Activated T-helper 9 cell treated with anti-CD3 and anti-CD28 coated beads, Interleukin-2, amount 50 U/mL, for 16 hours (primary cell): ENCODE measurements around the gene PRRT1B.

Experiments used
- DNase-seq: peaks from one replicate; pipeline ENCODE4 v3.0.0-alpha.2; 2020; ENCODE audit warnings: low read depth

The PRRT1B gene

GRCh38 chr9:131597246-131597645 lies 51.9 kb downstream of the PRRT1B start:
- DNase-seq, result no peak

- DNase-seq, result no peak
These were observed 52.8 kb downstream of the PRRT1B start for GRCh38 chr9:131598121-131598520.

- DNase-seq, result no peak
These were observed 56.4 kb downstream of the PRRT1B start for GRCh38 chr9:131601683-131602181.

GRCh38 chr9:131603199-131603598 lies 57.9 kb downstream of the PRRT1B start:
- DNase-seq, result no peak

GRCh38 chr9:131603711-131604439 lies 58.6 kb downstream of the PRRT1B start:
- DNase-seq, result no peak

- no peak for DNase-seq
These were observed 60.7 kb downstream of the PRRT1B start for GRCh38 chr9:131605770-131606590.

- no peak for DNase-seq
These were observed 61.7 kb downstream of the PRRT1B start for GRCh38 chr9:131606896-131607567.

- no peak for DNase-seq
These were observed 62.3 kb downstream of the PRRT1B start for GRCh38 chr9:131607591-131607990.

GRCh38 chr9:131608493-131609037 lies 63.2 kb downstream of the PRRT1B start:
- no peak for DNase-seq
